HG03521 (cell line): ENCODE results near the gene TOPBP1.
"Not testable (repeated sequence)": the region's sequence is repeated elsewhere in the genome, so short reads cannot be mapped to it uniquely, and the experiment has no call there.

Experiments used
- ATAC-seq: cut with Tn5 transposase; IDR thresholded peaks from one replicate; pipeline ENCODE4 v1.9.1; 2021; ENCODE audit warnings: mild to moderate bottlenecking, moderate library complexity; ENCODE audit not compliant: unreplicated experiment

The TOPBP1 gene

DNA sequence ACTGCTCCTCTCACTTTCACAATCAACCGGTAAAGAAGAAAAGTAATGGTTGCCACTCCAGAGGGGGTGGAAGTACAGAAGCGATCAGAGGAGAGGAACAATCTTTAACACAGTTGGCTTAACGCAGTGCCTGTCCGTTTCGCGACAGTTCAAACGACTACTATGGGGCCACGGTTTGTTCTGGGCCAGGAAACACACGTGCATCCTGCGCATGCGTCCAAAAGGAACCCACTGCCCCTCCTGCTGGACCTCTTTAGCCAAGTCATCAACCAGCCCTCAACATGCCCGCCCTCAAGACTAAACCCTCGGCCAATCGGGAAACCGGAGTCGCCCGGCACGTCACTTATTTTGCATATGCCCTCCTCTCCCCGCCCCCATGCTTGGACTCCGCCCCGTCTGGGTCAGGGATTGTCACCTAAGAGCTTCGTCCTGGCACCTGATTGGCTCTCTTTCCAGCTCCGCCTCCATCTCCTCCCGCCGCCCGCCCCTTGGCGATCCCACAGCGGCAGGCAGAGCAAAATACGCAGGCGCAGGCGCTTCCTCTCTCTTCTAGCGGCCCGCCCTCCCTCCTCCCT lies 88.6 kb downstream of the TOPBP1 start:
- ATAC-seq, result peak; percentile 76

DNA sequence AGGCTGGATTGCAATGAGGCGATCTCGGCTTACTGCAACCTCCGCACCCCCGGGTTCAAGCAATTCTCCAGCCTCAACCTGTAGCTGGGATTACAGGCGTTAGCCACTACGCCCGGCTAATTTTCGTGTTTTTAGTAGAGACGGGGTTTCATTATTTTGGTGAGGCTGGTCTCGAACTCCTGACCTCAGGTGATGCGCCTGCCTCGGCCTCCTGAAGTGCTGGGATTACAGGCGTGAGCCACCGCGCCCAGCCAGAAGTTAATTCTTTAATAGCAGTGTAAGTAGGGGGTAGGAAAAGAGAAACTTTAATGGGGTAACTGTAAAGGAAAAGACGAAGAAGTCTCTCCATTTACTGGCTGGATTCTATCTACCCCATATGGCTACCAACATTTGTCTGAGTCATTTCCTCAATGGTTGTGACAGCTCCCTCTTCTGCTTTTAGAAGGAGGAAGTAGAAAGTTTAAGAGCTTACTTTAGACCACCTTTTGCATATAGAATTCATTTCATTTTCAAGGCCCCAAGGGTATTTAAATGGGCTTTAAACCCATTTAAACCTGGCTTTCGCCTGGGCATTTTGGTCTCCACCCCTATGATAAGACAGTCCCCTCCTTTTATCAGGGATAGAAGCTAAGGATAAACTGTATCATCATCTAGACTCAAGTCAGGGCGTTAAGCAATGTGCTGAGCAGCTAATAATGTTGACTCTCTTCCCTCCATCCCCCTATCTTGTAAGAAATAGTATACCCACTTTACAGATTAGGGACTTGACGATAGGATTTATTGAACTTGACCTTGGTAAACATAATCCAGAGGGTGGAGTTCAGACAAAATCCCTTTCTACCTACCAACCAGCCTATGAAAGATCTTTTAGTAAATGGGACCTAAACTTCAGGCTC lies 89.3 kb downstream of the TOPBP1 start:
- ATAC-seq, result peak; percentile 15

DNA sequence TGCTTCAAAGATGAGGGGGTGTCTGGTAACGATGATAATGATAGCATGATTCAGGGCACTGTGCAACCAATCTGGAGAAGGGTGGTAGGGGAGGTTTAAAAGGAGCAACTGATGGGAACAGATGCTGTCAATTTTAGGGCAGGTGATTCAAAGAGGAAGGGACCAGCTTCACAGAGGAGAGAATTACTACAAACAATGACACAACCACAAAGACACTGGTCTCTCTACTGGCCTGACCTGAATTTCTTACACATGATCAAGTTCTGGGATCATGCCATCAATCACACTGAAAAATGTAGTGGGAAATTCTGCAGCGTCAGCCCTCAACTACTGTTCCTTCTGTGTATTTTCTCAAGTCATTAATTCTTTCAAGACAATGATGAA lies 90.8 kb downstream of the TOPBP1 start:
- no peak for ATAC-seq

DNA sequence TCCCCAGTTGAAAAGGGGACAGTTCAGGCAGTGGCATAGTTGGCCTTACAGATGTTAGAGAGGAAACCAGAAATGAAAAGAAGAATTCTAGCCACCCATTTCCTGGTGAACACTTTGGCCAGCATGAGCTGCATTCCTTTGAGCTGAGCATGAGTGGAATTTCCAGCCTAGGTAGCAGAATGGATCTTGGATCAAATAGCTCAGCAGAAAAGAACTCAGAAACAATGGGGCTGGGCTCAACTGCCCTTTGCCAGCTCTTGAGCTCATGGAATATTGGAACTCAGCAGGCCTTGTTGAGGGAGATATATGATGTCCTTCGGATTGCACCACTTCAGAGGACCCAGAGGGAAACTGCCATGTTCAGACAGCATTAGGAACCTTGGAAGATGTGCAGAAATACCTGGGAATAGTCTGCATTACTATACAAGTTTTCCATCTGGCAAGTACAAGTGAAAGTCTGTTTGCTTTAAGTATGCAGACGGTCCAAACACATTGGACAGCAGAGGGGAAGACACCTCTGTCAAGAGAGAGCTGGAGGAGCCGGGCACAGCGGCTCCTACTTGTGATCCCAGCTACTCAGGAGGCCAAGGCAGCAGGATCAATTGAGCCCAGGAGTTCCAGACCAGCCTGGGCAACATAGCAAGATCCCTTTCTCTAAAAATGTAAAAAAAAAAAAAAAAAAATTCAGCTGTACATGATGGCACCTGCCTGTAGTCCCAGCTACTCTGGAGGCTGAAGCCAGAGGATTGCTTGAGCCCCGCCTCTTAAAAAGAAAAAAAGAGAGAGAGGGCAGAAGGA lies 91.4 kb downstream of the TOPBP1 start:
- ATAC-seq, result no peak

DNA sequence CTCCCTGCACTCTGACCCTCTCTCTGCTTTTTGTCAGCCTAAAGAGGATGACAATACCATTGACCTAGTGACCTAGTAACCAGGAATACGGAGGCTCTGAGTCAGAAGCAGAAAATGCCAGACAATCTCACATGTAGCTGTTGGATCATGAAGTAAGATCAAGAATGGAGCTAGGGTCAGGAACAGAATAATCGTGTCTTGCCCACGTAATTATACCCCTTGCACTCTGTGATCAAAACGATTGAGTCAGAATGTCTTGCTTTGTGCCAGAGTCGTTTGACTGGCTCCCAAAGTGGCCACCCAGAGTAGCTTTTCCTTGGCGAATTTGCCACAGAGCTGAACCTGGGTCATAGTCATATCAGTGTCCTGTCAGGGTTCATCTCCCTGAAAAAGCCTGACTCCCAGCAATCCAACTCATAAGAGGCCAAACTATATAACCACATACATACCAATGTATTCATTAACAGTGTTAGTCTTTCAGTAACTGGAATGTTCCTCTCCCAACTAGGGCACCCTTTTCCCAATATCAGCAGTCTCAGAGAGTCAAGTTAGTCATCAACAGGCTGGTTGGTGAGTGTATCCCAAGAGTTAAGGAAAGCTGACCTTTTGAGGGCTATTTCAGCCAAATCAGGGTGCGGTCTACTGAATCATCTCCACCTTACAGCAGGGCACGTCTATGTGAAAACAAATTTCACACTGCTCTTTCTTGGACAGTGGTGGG lies 93.3 kb downstream of the TOPBP1 start:
- ATAC-seq, result no peak

DNA sequence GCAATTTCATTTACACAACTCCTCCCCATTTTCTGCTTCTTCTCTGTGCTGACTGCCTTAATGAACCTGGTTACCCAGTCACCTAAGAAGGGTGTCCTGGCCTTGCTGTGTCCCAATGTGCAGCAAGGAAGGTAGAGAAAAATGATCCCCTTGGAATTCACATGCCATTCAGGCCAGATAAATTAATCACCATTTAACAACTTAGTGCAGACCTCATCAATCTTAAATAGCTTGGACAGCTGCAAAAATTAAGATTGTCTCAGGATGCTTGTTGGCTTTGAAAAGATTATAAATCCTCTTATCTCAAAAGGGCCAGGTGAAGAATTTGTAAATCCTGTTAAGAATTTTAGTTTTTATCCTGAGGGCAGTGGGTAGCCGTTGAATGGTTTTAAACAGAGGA lies 97.9 kb downstream of the TOPBP1 start:
- ATAC-seq, result no peak

DNA sequence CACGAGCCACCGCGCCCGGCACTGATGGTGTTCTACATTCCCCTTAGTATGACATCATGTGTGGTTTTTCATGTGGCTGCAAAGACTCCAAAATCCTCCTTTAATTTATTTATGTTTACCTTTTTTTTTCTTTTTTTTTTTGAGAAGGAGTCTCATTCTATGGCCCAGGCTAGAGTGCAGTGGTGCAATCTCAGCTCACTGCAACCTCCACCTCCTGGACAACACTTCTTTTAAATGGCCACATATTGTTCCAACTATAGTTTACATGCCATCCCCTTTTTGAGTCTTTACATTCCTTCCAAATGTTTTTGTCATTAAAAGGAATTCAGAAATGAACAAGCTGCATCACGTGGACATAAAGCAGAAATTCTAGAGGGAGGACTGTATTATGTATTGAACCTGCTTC lies 98.6 kb downstream of the TOPBP1 start:
- no peak for ATAC-seq

DNA sequence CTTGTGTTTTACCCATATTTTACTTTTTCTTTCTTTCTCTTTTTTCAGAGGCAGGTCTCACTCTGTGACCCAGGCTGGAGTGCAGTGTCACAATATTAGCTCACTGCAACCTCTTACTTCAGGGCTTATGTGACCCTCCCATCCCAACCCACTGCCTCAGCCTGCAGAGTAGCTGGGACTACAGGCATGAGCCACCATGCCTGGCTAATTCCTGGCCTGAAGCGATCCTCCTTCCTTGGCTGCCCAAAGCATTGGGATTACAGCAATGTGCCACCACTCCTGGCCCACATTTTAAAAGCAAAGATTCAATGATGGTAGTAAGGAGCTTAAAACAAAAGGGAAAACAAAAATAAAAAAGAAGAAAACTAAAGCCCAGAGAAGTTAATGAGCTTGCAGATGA lies 99.4 kb downstream of the TOPBP1 start:
- no peak for ATAC-seq

DNA sequence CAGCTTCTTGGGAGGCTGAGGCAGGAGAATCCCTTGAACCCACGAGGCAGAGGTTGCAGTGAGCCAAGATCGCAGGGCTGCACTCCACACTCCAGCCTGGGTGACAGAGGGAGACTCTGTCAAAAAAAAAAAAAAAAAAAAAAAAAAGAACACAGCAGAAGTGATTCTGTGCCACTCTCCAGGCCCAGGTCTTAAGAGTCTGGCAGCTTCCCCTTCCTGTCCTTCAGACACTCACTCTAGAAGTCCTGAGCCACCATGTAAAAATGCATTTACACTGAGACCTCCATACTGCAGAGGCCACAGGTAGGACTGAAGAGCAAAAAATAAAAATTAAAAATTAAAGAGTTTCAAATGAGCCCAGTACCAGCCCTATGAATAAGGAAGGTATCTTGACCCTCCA lies 100.1 kb downstream of the TOPBP1 start:
- ATAC-seq, result no peak

DNA sequence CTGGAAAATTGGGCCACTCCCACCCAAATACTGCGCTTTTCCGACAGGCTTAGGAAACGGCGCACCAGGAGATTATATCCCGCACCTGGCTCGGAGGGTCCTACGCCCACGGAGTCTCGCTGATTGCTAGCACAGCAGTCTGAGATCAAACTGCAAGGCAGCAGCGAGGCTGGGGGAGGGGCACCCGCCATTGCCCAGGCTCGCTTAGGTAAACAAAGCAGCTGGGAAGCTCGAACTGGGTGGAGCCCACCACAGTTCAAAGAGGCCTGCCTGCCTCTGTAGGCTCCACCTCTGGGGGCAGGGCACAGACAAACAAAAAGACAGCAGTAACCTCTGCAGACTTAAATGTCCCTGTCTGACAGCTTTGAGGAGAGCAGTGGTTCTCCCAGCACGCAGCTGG lies 110.2 kb downstream of the TOPBP1 start:
- not testable (repeated sequence) for ATAC-seq
